NOMO-1 (cell line): ENCODE results near the gene ADAMTS12.
"Not testable (repeated sequence)": the region's sequence is repeated elsewhere in the genome, so short reads cannot be mapped to it uniquely, and the experiment has no call there.

Experiments
- DNase-seq, 2 experiments: peaks; one replicate each; lab custom pipeline; 2025; ENCODE audit not compliant: unreplicated experiment in 2 of 2; lab: John Stamatoyannopoulos, UW

The ADAMTS12 gene

GRCh38 chr5:33557605-33558004 is 334.2 kb downstream of the ADAMTS12 start:
- DNase-seq = no peak

- no peak for DNase-seq
Measured at GRCh38 chr5:33556330-33557328, 335.2 kb downstream of the ADAMTS12 start.

GRCh38 chr5:33549982-33550567 is 341.7 kb downstream of the ADAMTS12 start:
- no peak for DNase-seq

GRCh38 chr5:33539790-33540189 is 352.0 kb downstream of the ADAMTS12 start:
- DNase-seq = not testable (repeated sequence)

GRCh38 chr5:33539212-33539611 is 352.6 kb downstream of the ADAMTS12 start:
- no peak for DNase-seq

GRCh38 chr5:33538201-33538600 is 353.6 kb downstream of the ADAMTS12 start:
- no peak for DNase-seq

- DNase-seq = no peak
Measured at GRCh38 chr5:33537240-33537639, 354.6 kb downstream of the ADAMTS12 start.

- DNase-seq = no peak
Measured at GRCh38 chr5:33536802-33537201, 355.0 kb downstream of the ADAMTS12 start.

GRCh38 chr5:33531824-33532223 is 360.0 kb downstream of the ADAMTS12 start:
- no peak for DNase-seq

GRCh38 chr5:33531037-33531298 is 360.8 kb downstream of the ADAMTS12 start:
- no peak for DNase-seq

GRCh38 chr5:33530183-33531036 is 361.4 kb downstream of the ADAMTS12 start:
- no peak for DNase-seq

GRCh38 chr5:33527696-33528095 is 364.1 kb downstream of the ADAMTS12 start:
- DNase-seq = no peak

- no peak for DNase-seq
Measured at GRCh38 chr5:33526755-33527154, 365.0 kb downstream of the ADAMTS12 start.

- no peak for DNase-seq
Measured at GRCh38 chr5:33524476-33524875, 367.3 kb downstream of the ADAMTS12 start.

- DNase-seq = no peak
Measured at GRCh38 chr5:33523208-33523771, 368.5 kb downstream of the ADAMTS12 start.

- no peak for DNase-seq
Measured at GRCh38 chr5:33516421-33516820, 375.4 kb downstream of the ADAMTS12 start.

GRCh38 chr5:33515366-33515765 is 376.4 kb downstream of the ADAMTS12 start:
- not testable (repeated sequence) for DNase-seq

- DNase-seq = no peak
Measured at GRCh38 chr5:33513462-33514185, 378.2 kb downstream of the ADAMTS12 start.

- DNase-seq = no peak
Measured at GRCh38 chr5:33509036-33509435, 382.8 kb downstream of the ADAMTS12 start.

GRCh38 chr5:33507426-33507825 is 384.4 kb downstream of the ADAMTS12 start:
- no peak for DNase-seq
